HFF-Myc (cell line): ENCODE measurements around the gene AGBL1.

Source experiments
- DNase-seq: peaks from one replicate; pipeline ENCODE4 v3.0.0-alpha.2; 2011; ENCODE audit warnings: low read depth; ENCODE audit errors: extremely low read depth
- H3K4me3 ChIP-seq: replicated peaks from 2 replicates; pipeline ENCODE4 v1.5.1; 2011; ENCODE audit warnings: low read depth, mild to moderate bottlenecking, control low read depth, low read length
- TF ChIP-seq, protein P1 (sequence below): IDR thresholded peaks from 2 replicates; pipeline ENCODE4 v1.5.1; 2012; ENCODE audit warnings: mild to moderate bottlenecking, low read depth, low read length, control low read depth; ENCODE audit errors: missing control alignments

The AGBL1 gene

DNA sequence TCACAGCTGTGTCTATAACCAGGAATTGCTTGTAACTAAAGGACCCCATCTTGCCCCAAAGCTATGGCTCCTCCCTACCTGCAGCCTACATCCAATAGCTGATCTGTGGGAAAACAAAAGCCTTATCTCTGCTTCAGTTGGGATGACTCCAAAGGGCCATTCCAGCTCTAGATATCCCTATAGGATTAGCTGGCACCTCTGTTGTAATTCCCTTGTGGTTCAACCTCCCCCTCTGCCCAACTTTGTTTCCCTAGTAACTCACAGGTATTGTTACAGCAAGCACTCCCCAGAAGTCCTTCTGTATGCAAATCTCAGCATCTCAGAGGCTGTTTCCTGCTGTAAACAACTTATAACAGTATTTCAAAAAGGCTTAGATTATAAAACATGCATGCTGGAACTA is 478.6 kb downstream of the AGBL1 start:
- TF ChIP-seq, protein P1, sequence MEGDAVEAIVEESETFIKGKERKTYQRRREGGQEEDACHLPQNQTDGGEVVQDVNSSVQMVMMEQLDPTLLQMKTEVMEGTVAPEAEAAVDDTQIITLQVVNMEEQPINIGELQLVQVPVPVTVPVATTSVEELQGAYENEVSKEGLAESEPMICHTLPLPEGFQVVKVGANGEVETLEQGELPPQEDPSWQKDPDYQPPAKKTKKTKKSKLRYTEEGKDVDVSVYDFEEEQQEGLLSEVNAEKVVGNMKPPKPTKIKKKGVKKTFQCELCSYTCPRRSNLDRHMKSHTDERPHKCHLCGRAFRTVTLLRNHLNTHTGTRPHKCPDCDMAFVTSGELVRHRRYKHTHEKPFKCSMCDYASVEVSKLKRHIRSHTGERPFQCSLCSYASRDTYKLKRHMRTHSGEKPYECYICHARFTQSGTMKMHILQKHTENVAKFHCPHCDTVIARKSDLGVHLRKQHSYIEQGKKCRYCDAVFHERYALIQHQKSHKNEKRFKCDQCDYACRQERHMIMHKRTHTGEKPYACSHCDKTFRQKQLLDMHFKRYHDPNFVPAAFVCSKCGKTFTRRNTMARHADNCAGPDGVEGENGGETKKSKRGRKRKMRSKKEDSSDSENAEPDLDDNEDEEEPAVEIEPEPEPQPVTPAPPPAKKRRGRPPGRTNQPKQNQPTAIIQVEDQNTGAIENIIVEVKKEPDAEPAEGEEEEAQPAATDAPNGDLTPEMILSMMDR = no peak
- no peak overlapping the region for H3K4me3 ChIP-seq
- DNase-seq = no peak

DNA sequence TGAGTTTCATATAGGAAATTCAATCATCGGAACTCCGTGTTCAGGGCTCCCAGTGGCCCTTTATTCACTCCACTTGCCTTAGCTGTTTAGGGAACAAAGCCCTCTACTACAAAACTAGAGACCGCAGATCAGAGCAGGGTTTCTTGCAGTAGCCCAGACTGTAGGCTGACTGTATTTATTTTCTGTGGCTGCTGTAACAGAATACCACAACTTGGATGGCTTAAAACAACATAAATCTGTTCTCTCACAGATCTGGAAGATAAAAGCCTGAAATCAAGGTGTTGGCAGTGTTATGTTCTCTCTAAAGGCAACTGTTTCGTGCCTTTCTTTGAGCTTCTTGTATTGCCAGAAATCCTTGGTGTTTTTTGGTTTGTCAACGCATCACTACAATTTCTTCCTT is 479.0 kb downstream of the AGBL1 start:
- no peak for DNase-seq
- TF ChIP-seq, protein P1 = no peak
- H3K4me3 ChIP-seq = no peak overlapping the region

DNA sequence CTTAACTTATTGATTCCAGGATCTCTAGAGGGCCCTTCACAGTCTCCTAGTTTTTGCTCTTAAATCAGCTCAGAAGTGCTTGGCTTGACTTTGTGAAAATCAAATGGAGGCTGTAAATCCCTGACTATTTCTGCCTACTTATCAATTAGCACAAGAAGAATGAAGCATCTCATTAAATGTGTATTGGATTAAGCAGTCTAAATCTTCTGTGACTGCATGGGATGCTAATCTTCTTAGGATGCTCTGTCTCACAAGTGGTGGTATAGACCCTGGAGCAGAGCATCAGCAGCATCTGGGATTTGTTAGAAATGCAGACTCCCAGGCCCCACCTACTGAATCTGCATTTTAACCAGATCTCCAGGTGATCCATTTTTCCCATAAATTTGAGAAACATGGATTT is 488.7 kb downstream of the AGBL1 start:
- TF ChIP-seq, protein P1 = no peak
- H3K4me3 ChIP-seq = no peak overlapping the region
- no peak for DNase-seq

DNA sequence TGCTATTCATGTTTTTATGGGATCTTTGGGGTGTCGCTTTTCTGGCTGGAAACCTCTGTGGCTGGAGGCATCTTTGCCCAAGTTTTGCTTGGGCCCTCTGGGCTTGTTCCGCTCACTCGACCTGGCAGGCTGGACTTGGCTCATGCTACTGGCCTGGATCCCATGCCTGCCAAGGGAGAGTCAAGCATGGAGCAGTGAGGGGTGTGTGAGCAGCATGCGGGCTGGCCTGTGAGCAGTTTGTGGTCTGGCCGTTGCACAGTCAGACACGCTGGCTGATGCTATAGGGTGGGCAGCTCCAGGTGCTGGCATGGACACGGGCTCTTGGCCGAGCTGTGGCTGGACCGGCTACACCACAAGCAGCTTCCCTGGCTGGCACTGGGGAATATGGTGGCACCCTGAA is 491.1 kb downstream of the AGBL1 start:
- no peak for DNase-seq
- H3K4me3 ChIP-seq = no peak overlapping the region
- TF ChIP-seq, protein P1 = no peak

DNA sequence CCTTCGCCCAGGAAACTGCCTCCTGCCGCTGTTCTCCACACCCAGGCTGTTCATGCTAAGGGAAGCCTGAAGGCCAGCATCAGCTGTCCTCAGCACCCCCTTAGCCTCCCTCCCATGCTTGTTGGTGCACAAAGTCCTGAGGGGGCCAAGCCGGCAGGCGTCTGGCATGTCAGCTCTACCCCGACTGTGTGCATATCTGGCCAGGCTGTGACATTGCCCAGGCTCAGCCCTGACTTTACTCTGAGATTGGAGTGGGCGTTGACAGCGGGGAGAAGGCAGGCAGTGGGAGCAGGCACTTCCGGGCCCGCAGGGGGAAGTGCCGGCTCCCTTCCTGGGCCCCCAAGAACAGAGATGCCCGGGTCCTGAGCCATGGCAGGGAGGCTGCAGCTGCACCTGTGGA is 492.2 kb downstream of the AGBL1 start:
- no peak overlapping the region for H3K4me3 ChIP-seq
- TF ChIP-seq, protein P1 = no peak
- DNase-seq = no peak

DNA sequence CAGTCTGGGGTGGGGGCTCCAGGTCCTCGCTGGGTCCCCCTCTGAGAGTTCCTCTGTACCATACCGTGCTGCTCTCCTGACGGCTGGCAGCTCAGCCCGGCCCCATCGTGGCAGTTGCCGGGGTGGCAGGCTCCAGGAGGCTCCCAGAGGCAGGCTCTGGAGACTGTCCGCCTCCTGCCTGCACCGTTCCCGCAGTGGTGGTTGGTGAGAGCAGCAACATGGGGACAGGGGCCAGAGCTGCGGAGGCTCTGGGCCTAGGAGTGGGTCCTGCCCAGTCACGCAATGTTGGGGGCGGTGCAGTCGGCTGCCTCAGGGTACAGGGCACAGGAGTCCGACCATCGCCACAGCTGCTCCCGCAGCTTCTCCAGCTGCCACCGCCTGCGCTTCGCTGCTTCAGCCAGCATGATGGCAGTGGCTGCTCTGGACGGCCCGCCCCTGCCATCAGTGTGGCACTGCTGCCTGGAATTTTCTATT is 492.7 kb downstream of the AGBL1 start:
- TF ChIP-seq, protein P1 = no peak
- no peak for DNase-seq
- H3K4me3 ChIP-seq = no peak overlapping the region

DNA sequence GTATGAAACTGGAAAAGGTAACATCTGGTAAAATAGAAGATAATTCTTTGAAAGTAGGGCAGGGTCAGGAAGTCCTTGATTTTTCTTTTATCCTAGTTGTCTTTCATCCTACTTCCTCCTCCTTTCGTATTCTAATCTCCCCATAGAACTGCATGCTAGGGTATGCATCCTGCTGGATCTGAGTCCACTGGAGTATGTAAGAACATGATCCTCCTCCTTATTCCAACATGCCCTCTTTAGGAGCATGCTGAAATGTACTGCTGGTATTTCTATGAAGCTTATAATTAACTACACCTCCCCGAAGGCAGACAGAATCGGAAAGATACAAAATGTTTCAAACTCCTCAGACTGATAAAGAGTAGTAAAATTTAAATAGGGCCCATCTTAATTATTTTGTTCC is 493.8 kb downstream of the AGBL1 start:
- H3K4me3 ChIP-seq = no peak overlapping the region
- TF ChIP-seq, protein P1 = no peak
- DNase-seq = no peak
